Cardiac fibroblast (primary cell): ENCODE results near the gene TSPY1.
"Not testable (repeated sequence)": the region's sequence is repeated elsewhere in the genome, so short reads cannot be mapped to it uniquely, and the experiment has no call there.

Source experiments
- DNase-seq, 2 donors: peaks; one replicate each; pipeline versions ENCODE4 v3.0.0 to v3.0.0-alpha.2; 2010; ENCODE audit warnings: low read depth in 2 of 2
- H3K4me3 ChIP-seq, 2 donors: replicated peaks in 1 of 2; 1 replicate in 1 of 2; 2 replicates in 1 of 2; pipeline ENCODE4 v1.5.1; 2011; ENCODE audit warnings: low read depth in 2 of 2, low read length in 2 of 2, mild to moderate bottlenecking in 2 of 2, moderate library complexity in 1 of 2

Gene TSPY1

GRCh38 chrY:9466655-9467054 is at the start of gene TSPY1:
Gene TSPY1, plus strand, starts transcription at chrY:9466955. Its CDS starts 46 bp downstream, at chrY:9467001.
- not testable (repeated sequence) for H3K4me3 ChIP-seq, DNase-seq

GRCh38 chrY:9486967-9487366 is 20.2 kb downstream of the TSPY1 start, which contains the start of gene TSPY9:
Gene TSPY9, plus strand, starts transcription at chrY:9487267. Its CDS starts 46 bp downstream, at chrY:9487313.
- H3K4me3 ChIP-seq, DNase-seq: not testable (repeated sequence)

GRCh38 chrY:9504396-9504795 is 37.6 kb downstream of the TSPY1 start:
- DNase-seq, H3K4me3 ChIP-seq: not testable (repeated sequence)

GRCh38 chrY:9516287-9516686 is 49.5 kb downstream of the TSPY1 start:
- not testable (repeated sequence) for H3K4me3 ChIP-seq, DNase-seq
